T-helper 17 cell (primary cell): Measurements from ENCODE around the gene PWP2. TPM values are rescaled to one million over a fixed set of nuclear protein-coding genes. Genes with fewer than 3 reads are reported as not detected.
A peak's percentile ranks its signal among the peaks of the same experiment; 100 is the strongest.
"Not testable (repeated sequence)": the region's sequence is repeated elsewhere in the genome, so short reads cannot be mapped to it uniquely, and the experiment has no call there.

Experiments
- ATAC-seq: fragments of 150-1000 bp; cut with Tn5 transposase; 2 replicates; pipeline ENCODE4 v1.10.0; 2021; ENCODE audit warnings: mild to moderate bottlenecking, moderate library complexity
- DNase-seq, 3 donors: peaks; one replicate each; pipeline versions ENCODE4 v3.0.0 to v3.0.0-alpha.2; 2020 to 2021
- H3K9me3 ChIP-seq: one replicate; pipeline ENCODE4 v1.7.0; 2013; ENCODE audit warnings: low read length, mild to moderate bottlenecking; ENCODE audit not compliant: control insufficient read depth, poor library complexity, severe bottlenecking
- H3K27ac Mint-ChIP-seq: one replicate; pipeline ENCODE4 v1.8.0; 2022; ENCODE audit warnings: mild to moderate bottlenecking, moderate library complexity, mixed read lengths
- H3K27me3 Mint-ChIP-seq: one replicate; pipeline ENCODE4 v1.8.0; 2022; ENCODE audit warnings: mixed read lengths
- H3K36me3 Mint-ChIP-seq: one replicate; pipeline ENCODE4 v1.8.0; 2022; ENCODE audit warnings: low read depth, mixed read lengths
- H3K4me1 Mint-ChIP-seq: one replicate; pipeline ENCODE4 v1.8.0; 2022; ENCODE audit warnings: mild to moderate bottlenecking, mixed read lengths
- H3K4me3 Mint-ChIP-seq: one replicate; pipeline ENCODE4 v1.8.0; 2022; ENCODE audit warnings: mild to moderate bottlenecking, moderate library complexity, mixed read lengths
- total RNA-seq, 4 donors: library from RNA in 2 of 4; stranded (reverse) in 2 of 4; gene quantifications; one replicate each; pipeline ENCODE4 v1.2.3 and lab custom pipeline; 2022 to 2026

PWP2 gene
- total RNA-seq (10 to 100 TPM; 21.9 to 28.7 TPM), total RNA-seq (lab: John Stamatoyannopoulos, UW) (0.98 to 24.2 reads per million in 2 donors)

DNA sequence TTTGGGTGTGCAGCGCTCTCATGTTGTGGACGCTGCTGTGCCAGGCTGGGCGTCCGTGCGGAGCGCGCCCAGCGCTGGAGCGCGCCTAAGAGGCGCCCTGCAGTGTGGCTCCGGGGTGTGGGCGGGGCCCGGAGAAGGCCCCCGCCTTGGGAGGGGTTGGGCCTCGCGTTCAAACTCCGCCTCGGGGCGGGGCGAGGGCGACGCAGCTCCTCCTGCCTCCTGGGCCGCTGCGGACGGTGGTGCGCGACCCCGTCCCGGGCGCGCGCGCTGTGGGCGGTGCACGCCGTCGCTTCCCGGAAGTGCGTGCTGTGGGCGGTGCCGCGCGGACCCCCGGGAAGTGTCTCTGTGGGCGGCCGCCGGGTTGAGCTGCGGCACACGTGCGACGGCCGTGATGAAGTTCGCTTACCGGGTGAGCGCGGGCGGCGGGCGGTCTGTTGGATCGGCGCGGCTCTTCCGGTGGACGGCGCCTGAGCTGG, at the start of gene PWP2:
PWP2 (plus strand) TSS at position 374 of the 476 bp plus-strand sequence; CDS start at position 392, 18 bp downstream.
- not testable (repeated sequence) for H3K27ac Mint-ChIP-seq, H3K36me3 Mint-ChIP-seq, H3K4me1 Mint-ChIP-seq, H3K27me3 Mint-ChIP-seq, H3K9me3 ChIP-seq
- H3K4me3 Mint-ChIP-seq, result peak within 1 kb of the TSS; percentile 73
- peak; percentile 96 for ATAC-seq
- DNase-seq, result peak; percentile 17 to 59 (median 35)

DNA sequence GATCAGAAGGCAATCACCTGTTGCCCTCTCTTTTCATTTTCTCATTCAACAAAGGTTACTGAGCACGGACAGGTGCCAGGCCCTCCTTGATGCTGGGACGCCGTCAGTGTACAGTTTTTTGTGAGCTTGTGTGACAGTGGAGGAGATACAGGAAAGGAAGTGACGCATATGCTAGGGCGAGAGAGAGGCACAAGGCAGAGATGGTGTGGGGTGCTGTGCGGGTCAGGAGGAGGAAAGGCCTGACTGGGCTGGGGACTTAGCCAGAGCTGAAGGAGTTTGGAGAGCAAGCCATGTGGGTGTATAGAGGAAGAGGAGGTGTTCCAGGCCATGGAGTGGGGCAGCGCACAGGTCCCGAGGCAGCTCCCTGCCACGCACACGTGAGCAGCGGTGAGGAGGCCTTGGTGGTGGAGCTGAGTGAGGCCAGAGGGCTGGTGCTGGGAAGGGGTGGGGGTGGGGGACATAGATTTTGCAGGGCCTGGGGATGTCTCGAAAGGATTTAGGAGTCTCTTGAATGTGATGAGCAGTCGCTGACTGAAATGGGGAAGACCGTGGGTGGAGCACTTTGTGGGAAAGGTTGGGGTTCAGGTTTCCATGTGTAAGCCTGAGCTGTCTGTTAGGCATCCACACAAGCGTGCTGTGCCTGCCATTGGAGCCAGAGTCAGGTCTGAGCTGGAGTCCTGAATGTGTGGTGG, 49.1 kb upstream of the PWP2 start:
- peaks cover 28% of the 10 kb centered on the region for H3K4me1 Mint-ChIP-seq
- peak in 1 of 3 donors; percentile 35 for DNase-seq
- H3K36me3 Mint-ChIP-seq, result peaks cover 9% of the 10 kb centered on the region
- no peaks in the 10 kb centered on the region for H3K9me3 ChIP-seq
- no peaks in the 10 kb centered on the region for H3K27me3 Mint-ChIP-seq
- peak overlapping the region; percentile 98 for H3K27ac Mint-ChIP-seq
- peak; percentile 93 for ATAC-seq
- H3K4me3 Mint-ChIP-seq, result peak overlapping the region; percentile 92

DNA sequence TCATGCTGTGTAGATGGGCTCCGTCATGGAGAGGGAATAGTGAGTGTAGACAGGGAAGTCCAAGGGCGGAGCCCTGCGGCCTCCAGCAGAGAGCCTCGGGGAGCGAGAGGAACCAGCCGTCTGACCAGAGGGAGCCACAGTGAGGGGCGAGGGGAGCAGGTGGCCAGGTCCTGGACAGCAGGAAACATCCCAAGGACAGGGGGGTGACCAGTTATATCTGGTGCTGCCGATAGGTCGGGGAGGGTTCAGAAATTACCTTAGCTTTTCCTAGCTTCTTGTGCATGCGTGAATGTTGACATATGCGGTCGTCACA, 48.6 kb upstream of the PWP2 start:
- no peak for ATAC-seq
- Mint-ChIP-seq H3K4me3 (peak overlapping the region; percentile 92), H3K36me3 (peaks cover 9% of the 10 kb centered on the region), H3K27ac (peak overlapping the region; percentile 98), H3K27me3 (no peaks in the 10 kb centered on the region), H3K4me1 (peaks cover 29% of the 10 kb centered on the region)
- no peaks in the 10 kb centered on the region for H3K9me3 ChIP-seq
- DNase-seq, result no peak

DNA sequence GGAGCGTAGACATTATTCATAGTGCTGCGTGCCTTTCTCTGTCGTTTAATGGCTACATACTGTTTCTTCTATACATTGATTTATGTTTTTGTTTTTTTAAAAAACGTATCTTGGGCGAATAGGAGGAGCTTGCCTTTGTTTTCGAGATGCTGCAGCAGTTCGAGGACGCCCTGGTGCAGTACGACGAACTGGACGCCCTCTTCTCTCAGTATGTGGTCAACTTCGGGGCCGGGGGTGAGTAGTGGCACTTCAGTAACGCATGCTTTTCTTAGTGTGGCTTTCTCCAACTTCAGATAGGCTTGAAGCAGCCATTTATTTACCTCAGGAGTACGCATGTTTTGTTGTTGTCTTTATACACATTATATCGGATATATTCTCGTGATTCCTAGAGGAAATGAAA, 48.2 kb upstream of the PWP2 start:
- no peaks in the 10 kb centered on the region for H3K27me3 Mint-ChIP-seq
- H3K4me1 Mint-ChIP-seq, result peaks cover 30% of the 10 kb centered on the region
- H3K4me3 Mint-ChIP-seq, result peak overlapping the region; percentile 21
- ATAC-seq (no peak), DNase-seq (no peak)
- H3K9me3 ChIP-seq, result no peaks in the 10 kb centered on the region
- peak overlapping the region; percentile 98 for H3K27ac Mint-ChIP-seq
- peaks cover 9% of the 10 kb centered on the region for H3K36me3 Mint-ChIP-seq

DNA sequence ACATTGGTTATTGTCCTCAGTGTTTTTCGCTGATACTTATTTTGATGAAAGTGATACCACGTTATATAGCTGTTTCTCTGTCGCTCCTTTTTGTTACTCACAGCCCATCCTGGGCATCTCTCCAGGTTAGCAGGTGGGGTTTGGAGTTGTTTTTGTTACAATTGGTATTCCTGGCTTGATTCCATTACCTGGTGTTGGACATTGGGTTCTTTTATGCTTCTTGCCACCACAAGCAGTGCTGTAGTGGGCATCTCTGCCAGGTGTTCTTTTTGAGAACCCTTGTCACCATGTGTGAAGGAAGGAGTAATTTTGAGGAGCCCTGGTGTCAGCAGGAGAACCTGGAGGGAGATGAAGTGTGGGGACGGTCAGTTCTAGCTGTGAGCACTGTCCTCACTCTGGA, 47.5 kb upstream of the PWP2 start:
- ATAC-seq, result no peak
- H3K36me3 Mint-ChIP-seq, result peaks cover 6% of the 10 kb centered on the region
- no peak overlapping the region for H3K4me3 Mint-ChIP-seq
- H3K27me3 Mint-ChIP-seq, result no peaks in the 10 kb centered on the region
- no peak for DNase-seq
- no peak overlapping the region for H3K27ac Mint-ChIP-seq
- H3K9me3 ChIP-seq, result no peaks in the 10 kb centered on the region
- peaks cover 29% of the 10 kb centered on the region for H3K4me1 Mint-ChIP-seq

DNA sequence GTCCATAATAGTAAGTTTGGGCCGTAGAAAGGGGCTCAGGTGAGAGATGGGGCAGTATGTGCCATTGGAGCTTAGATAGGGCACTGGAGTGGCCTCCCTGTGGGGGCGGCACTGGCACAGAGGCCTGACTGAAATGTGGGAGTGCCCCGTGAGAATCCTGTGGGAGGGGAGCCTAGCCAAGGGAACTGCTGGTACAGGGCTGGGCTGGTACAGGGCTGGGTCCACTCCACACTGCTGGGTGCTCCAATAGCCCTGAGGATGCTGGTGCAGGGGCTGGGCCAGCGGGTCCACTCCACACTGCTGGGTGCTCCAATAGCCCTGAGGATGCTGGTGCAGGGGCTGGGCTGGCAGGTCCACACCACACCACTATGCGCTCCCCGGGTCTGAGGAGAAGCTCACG, 44.8 kb upstream of the PWP2 start:
- ATAC-seq (no peak), DNase-seq (no peak)
- peaks cover 43% of the 10 kb centered on the region for H3K4me1 Mint-ChIP-seq
- no peaks in the 10 kb centered on the region for H3K27me3 Mint-ChIP-seq
- H3K4me3 Mint-ChIP-seq, result no peak overlapping the region
- H3K27ac Mint-ChIP-seq, result peak overlapping the region; percentile 98
- no peaks in the 10 kb centered on the region for H3K9me3 ChIP-seq
- peaks cover 10% of the 10 kb centered on the region for H3K36me3 Mint-ChIP-seq

DNA sequence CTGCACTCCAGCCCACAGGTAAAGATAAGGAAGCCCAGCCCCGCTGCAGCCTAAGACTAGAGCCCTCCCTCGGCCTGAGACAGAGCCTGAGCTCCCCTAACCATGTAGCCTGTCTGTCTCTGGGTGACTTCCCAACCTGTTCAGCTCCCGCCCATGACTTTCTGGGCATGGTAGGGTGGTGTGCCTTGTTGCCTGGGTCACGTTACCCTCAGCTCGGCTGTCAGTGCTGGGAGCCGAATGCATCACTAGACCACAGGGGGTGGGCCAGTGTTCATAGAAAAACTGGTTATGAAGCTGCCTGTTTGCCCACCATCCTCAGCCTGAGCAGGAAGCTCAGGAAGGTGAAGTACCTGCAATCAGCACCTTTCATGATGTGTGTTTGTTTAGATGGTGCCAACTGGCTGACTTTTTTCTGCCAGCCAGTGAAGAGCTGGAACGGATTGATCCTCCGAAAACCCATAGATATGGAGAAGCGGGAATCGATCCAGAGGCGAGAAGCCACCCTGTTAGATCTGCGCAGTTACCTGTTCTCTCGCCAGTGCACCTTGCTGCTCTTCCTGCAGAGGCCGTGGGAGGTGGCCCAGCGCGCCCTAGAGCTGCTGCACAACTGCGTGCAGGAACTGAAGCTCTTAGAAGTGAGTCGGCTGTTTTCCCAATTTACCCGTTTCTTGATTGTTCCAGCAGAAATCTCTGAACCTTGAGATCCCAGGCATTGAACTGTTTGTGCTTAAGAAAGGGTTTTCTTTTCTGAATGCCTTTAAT, 43.9 kb upstream of the PWP2 start:
- peaks cover 42% of the 10 kb centered on the region for H3K4me1 Mint-ChIP-seq
- H3K4me3 Mint-ChIP-seq, result no peak overlapping the region
- H3K36me3 Mint-ChIP-seq, result peaks cover 10% of the 10 kb centered on the region
- DNase-seq (no peak), ATAC-seq (no peak)
- H3K27ac Mint-ChIP-seq, result peak overlapping the region; percentile 98
- H3K27me3 Mint-ChIP-seq, result no peaks in the 10 kb centered on the region
- H3K9me3 ChIP-seq, result no peaks in the 10 kb centered on the region

DNA sequence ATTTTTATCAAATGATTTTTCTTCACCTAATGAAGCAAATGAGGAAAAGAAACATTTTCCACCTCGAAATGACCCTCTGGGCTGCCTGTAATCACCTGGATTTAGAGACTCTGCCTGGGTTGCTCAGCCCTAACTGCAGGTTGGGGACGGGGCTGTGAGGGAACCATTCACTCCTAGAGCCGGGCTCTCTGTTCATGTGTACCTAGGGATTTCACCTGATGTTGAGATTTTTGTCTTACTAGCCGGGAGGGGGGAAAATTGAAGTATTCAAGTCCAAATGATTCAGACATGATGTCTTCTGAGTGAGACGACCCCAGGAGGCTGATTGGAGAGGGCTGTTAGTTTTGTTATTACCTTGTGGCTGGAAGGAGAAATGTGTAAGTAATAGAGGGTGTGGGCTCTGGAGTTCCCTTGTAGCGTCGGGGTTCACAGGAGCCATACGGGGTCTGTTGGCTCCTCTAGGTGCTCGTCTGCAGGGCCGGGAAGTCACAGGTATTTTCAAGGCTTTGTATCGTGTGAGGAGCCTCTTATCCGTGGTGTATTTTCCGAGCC, 42.3 kb upstream of the PWP2 start:
- H3K36me3 Mint-ChIP-seq, result peaks cover 8% of the 10 kb centered on the region
- H3K27ac Mint-ChIP-seq, result peak overlapping the region; percentile 98
- H3K4me3 Mint-ChIP-seq, result peak overlapping the region; percentile 75
- no peaks in the 10 kb centered on the region for H3K9me3 ChIP-seq
- no peaks in the 10 kb centered on the region for H3K27me3 Mint-ChIP-seq
- H3K4me1 Mint-ChIP-seq, result peaks cover 34% of the 10 kb centered on the region
- no peak for DNase-seq
- peak; percentile 26 for ATAC-seq

DNA sequence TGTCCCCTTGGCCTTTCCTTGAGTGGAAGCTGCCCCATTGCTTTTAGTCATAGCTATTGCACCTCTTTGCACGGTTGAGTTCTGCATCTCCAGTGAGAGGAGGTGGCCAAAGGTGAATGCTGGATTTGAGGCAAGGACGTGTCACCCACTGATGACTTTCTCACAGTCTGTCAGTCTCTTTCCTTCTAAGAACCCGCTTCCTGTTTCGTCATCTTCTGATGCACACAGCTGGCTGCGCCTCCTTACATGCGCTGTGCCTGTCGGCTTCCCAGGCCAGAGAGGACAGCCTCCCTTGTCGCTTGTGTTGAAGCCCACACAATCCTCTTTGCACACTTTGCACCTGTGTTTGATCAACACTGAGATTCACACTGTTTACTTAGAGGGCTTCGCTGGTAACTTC, 41.8 kb upstream of the PWP2 start:
- DNase-seq (peak; percentile 42 to 70 (median 66)), ATAC-seq (peak; percentile 98)
- Mint-ChIP-seq H3K4me1 (peaks cover 36% of the 10 kb centered on the region), H3K4me3 (peak overlapping the region; percentile 75), H3K27ac (peak overlapping the region; percentile 98), H3K27me3 (no peaks in the 10 kb centered on the region), H3K36me3 (peaks cover 8% of the 10 kb centered on the region)
- H3K9me3 ChIP-seq, result no peaks in the 10 kb centered on the region

DNA sequence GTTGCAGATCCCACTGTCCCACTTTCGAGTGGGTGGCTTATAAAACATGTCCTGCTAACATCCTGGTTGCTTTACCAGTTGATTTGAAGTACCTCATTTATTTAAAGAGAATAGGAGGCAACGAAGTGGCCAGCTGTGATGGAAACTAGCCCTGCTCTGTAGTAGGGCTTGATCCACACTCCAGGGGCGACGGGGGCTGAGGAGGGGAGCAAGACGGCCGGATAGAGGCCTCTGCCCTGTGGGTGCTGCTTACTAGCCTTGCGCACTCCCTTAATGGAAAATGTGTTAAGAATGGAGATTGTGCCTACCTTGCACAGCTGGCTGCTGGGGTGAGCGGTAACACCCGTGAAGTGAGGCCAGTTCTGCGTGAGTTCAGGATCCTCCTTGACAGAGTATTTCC, 41.1 kb upstream of the PWP2 start:
- DNase-seq (no peak), ATAC-seq (no peak)
- Mint-ChIP-seq H3K27ac (peak overlapping the region; percentile 98), H3K36me3 (peaks cover 8% of the 10 kb centered on the region), H3K4me3 (peak overlapping the region; percentile 53), H3K27me3 (no peaks in the 10 kb centered on the region), H3K4me1 (peaks cover 36% of the 10 kb centered on the region)
- H3K9me3 ChIP-seq, result no peaks in the 10 kb centered on the region

DNA sequence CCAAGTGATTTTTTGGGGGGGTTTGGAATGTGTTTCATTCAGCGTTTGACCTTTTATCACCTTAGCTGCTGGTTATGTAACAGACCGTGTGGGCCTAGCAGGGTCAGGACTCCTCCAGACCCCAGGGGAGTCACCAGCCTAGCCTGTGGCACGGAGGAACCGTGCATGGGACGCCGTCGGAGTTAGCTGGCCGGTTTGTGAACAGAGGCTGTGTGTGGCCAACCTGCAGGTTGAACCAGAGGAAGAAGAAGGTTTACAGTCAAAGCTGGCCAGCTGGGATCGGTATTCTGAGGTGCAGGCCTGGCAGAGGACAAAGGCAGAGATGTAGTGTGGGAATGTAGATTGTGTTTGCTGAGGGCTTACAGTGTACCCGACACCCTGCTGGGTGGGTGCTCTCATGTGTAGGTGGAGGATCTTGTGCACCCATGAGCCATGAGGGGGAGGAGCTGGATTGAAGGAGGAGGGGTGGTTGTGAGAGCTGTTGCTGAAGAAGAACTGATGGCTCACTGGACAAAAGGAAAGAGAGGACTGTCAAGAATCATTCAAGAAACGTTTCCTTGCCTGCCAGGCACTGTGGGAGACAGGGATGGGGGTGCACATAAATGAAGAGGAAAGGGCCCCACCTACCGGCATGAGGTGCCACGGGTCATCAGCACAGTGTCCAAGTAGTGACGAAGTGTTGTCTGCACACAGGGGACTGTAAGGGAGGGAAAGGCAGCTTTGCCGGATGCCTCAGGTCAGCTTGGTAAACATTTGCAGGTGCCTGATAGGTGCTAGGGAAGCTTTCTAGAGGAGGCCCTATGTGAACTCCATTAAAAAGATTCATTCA, 40.0 kb upstream of the PWP2 start:
- Mint-ChIP-seq H3K27me3 (no peaks in the 10 kb centered on the region), H3K4me3 (no peak overlapping the region), H3K36me3 (peaks cover 9% of the 10 kb centered on the region), H3K4me1 (peaks cover 37% of the 10 kb centered on the region), H3K27ac (peak overlapping the region; percentile 98)
- DNase-seq, result no peak
- H3K9me3 ChIP-seq, result no peaks in the 10 kb centered on the region
- ATAC-seq, result no peak

DNA sequence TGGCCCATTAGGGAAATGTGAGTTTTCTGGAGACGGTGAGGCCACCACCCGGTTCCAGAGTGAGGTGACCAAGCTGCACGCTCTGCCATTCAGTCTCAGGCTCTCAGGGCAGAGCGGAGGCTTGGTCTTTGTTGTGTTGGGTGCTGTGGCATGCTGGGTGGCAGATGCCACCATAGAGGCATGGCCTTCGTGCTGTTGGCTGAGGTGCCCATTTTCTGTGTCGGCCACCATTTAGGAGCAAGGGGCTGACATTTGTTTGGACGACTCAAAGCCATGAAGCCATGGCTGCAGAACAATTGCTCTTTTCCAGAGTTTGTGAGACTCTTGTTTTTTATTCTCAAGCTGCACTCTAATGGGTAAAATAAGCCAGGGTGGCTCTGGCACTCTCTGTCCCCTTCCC, 36.8 kb upstream of the PWP2 start:
- H3K9me3 ChIP-seq, result no peaks in the 10 kb centered on the region
- H3K4me1 Mint-ChIP-seq, result peaks cover 29% of the 10 kb centered on the region
- H3K27me3 Mint-ChIP-seq, result no peaks in the 10 kb centered on the region
- H3K27ac Mint-ChIP-seq, result peak overlapping the region; percentile 54
- no peak for ATAC-seq
- no peak overlapping the region for H3K4me3 Mint-ChIP-seq
- no peak for DNase-seq
- H3K36me3 Mint-ChIP-seq, result peaks cover 19% of the 10 kb centered on the region
